Measurements from ENCODE around the gene MYO1G.
A peak's percentile ranks its signal among the peaks of the same experiment; 100 is the strongest.
"Not testable (repeated sequence)": the region's sequence is repeated elsewhere in the genome, so short reads cannot be mapped to it uniquely, and the experiment has no call there.

The MYO1G gene

GRCh38 chr7:44956157-44956766 lies 22.6 kb downstream of the MYO1G start:
- Mint-ChIP-seq H3K27me3 (no peaks in the 10 kb centered on the region), H3K36me3 (ENCODE audit: insufficient read depth) (peaks cover 18% of the 10 kb centered on the region), H3K4me1 (peaks cover 22% of the 10 kb centered on the region), H3K27ac (ENCODE audit: low read depth) (no peak overlapping the region), H3K9me3 (no peaks in the 10 kb centered on the region), H3K4me3 (no peak overlapping the region)
- ATAC-seq (replicated peaks; ENCODE audit: extremely low read depth, poor library complexity, severe bottlenecking) (no peak), DNase-seq (ENCODE audit: low spot score in 2 of 2) (no peak)

- no peak for ATAC-seq (replicated peaks; ENCODE audit: extremely low read depth, poor library complexity, severe bottlenecking)
- H3K36me3 Mint-ChIP-seq (ENCODE audit: insufficient read depth), result peaks cover 18% of the 10 kb centered on the region
Measured at GRCh38 chr7:44955733-44956132, 23.1 kb downstream of the MYO1G start.

GRCh38 chr7:44953156-44953555 lies 25.7 kb downstream of the MYO1G start:
- Mint-ChIP-seq H3K4me1 (no peaks in the 10 kb centered on the region), H3K4me3 (no peak overlapping the region), H3K9me3 (no peaks in the 10 kb centered on the region), H3K27ac (ENCODE audit: low read depth) (peak overlapping the region; percentile 1), H3K36me3 (ENCODE audit: insufficient read depth) (peaks cover 8% of the 10 kb centered on the region), H3K27me3 (peaks cover 10% of the 10 kb centered on the region)
- no peak for DNase-seq (ENCODE audit: low spot score in 2 of 2)
- no peak for ATAC-seq (replicated peaks; ENCODE audit: extremely low read depth, poor library complexity, severe bottlenecking)

More at GRCh38 chr7:44955733-44956132, 23.1 kb downstream of the MYO1G start:
- no peaks in the 10 kb centered on the region for H3K27me3 Mint-ChIP-seq
- no peak overlapping the region for H3K4me3 Mint-ChIP-seq
- DNase-seq (ENCODE audit: low spot score in 2 of 2), result no peak
- peaks cover 22% of the 10 kb centered on the region for H3K4me1 Mint-ChIP-seq
- no peak overlapping the region for H3K27ac Mint-ChIP-seq (ENCODE audit: low read depth)
- H3K9me3 Mint-ChIP-seq, result no peaks in the 10 kb centered on the region

GRCh38 chr7:44949303-44949702 lies 29.5 kb downstream of the MYO1G start:
- no peak for ATAC-seq (replicated peaks; ENCODE audit: extremely low read depth, poor library complexity, severe bottlenecking)
- no peaks in the 10 kb centered on the region for H3K9me3 Mint-ChIP-seq
- H3K36me3 Mint-ChIP-seq (ENCODE audit: insufficient read depth), result peaks cover 5% of the 10 kb centered on the region
- H3K4me3 Mint-ChIP-seq, result no peak overlapping the region
- no peak for DNase-seq (ENCODE audit: low spot score in 2 of 2)
- no peak overlapping the region for H3K27ac Mint-ChIP-seq (ENCODE audit: low read depth)
- H3K27me3 Mint-ChIP-seq, result peaks cover 18% of the 10 kb centered on the region
- H3K4me1 Mint-ChIP-seq, result no peaks in the 10 kb centered on the region

- H3K9me3 Mint-ChIP-seq, result no peaks in the 10 kb centered on the region
- ATAC-seq (replicated peaks; ENCODE audit: extremely low read depth, poor library complexity, severe bottlenecking) (no peak), DNase-seq (ENCODE audit: low spot score in 2 of 2) (no peak)
- no peaks in the 10 kb centered on the region for H3K36me3 Mint-ChIP-seq (ENCODE audit: insufficient read depth)
- H3K27ac Mint-ChIP-seq (ENCODE audit: low read depth), result no peak overlapping the region
- peaks cover 18% of the 10 kb centered on the region for H3K27me3 Mint-ChIP-seq
- no peaks in the 10 kb centered on the region for H3K4me1 Mint-ChIP-seq
- H3K4me3 Mint-ChIP-seq, result no peak overlapping the region
Measured at GRCh38 chr7:44945479-44945878, 33.3 kb downstream of the MYO1G start.

- Mint-ChIP-seq H3K4me3 (no peak overlapping the region), H3K9me3 (no peaks in the 10 kb centered on the region), H3K27ac (ENCODE audit: low read depth) (no peak overlapping the region), H3K27me3 (peaks cover 18% of the 10 kb centered on the region), H3K36me3 (ENCODE audit: insufficient read depth) (no peaks in the 10 kb centered on the region), H3K4me1 (no peaks in the 10 kb centered on the region)
- DNase-seq (ENCODE audit: low spot score in 2 of 2) (no peak), ATAC-seq (replicated peaks; ENCODE audit: extremely low read depth, poor library complexity, severe bottlenecking) (no peak)
Measured at GRCh38 chr7:44944821-44945220, 34.0 kb downstream of the MYO1G start.

GRCh38 chr7:44943631-44944030 lies 35.2 kb downstream of the MYO1G start:
- Mint-ChIP-seq H3K4me1 (no peaks in the 10 kb centered on the region), H3K4me3 (no peak overlapping the region), H3K9me3 (no peaks in the 10 kb centered on the region), H3K36me3 (ENCODE audit: insufficient read depth) (no peaks in the 10 kb centered on the region), H3K27me3 (peaks cover 17% of the 10 kb centered on the region), H3K27ac (ENCODE audit: low read depth) (no peak overlapping the region)
- DNase-seq (ENCODE audit: low spot score in 2 of 2) (no peak), ATAC-seq (replicated peaks; ENCODE audit: extremely low read depth, poor library complexity, severe bottlenecking) (no peak)

GRCh38 chr7:44937426-44937825 lies 41.4 kb downstream of the MYO1G start:
- no peak for ATAC-seq (replicated peaks; ENCODE audit: extremely low read depth, poor library complexity, severe bottlenecking)
- H3K27ac Mint-ChIP-seq (ENCODE audit: low read depth), result no peak overlapping the region
- no peaks in the 10 kb centered on the region for H3K36me3 Mint-ChIP-seq (ENCODE audit: insufficient read depth)
- no peaks in the 10 kb centered on the region for H3K9me3 Mint-ChIP-seq
- no peak overlapping the region for H3K4me3 Mint-ChIP-seq
- H3K4me1 Mint-ChIP-seq, result no peaks in the 10 kb centered on the region
- DNase-seq (ENCODE audit: low spot score in 2 of 2), result no peak
- H3K27me3 Mint-ChIP-seq, result peaks cover 26% of the 10 kb centered on the region

- Mint-ChIP-seq H3K9me3 (no peaks in the 10 kb centered on the region), H3K27ac (ENCODE audit: low read depth) (no peak overlapping the region), H3K36me3 (ENCODE audit: insufficient read depth) (no peaks in the 10 kb centered on the region), H3K27me3 (peaks cover 31% of the 10 kb centered on the region), H3K4me3 (no peak overlapping the region), H3K4me1 (no peaks in the 10 kb centered on the region)
- DNase-seq (ENCODE audit: low spot score in 2 of 2) (no peak), ATAC-seq (replicated peaks; ENCODE audit: extremely low read depth, poor library complexity, severe bottlenecking) (no peak)
Measured at GRCh38 chr7:44936322-44936721, 42.5 kb downstream of the MYO1G start.

GRCh38 chr7:44935583-44935982 lies 43.2 kb downstream of the MYO1G start:
- H3K9me3 Mint-ChIP-seq, result no peaks in the 10 kb centered on the region
- no peaks in the 10 kb centered on the region for H3K36me3 Mint-ChIP-seq (ENCODE audit: insufficient read depth)
- no peak for DNase-seq (ENCODE audit: low spot score in 2 of 2)
- H3K4me1 Mint-ChIP-seq, result no peaks in the 10 kb centered on the region
- no peak overlapping the region for H3K27ac Mint-ChIP-seq (ENCODE audit: low read depth)
- no peak for ATAC-seq (replicated peaks; ENCODE audit: extremely low read depth, poor library complexity, severe bottlenecking)
- H3K27me3 Mint-ChIP-seq, result peaks cover 35% of the 10 kb centered on the region
- H3K4me3 Mint-ChIP-seq, result no peak overlapping the region

GRCh38 chr7:44935016-44935415 lies 43.8 kb downstream of the MYO1G start:
- H3K36me3 Mint-ChIP-seq (ENCODE audit: insufficient read depth), result no peaks in the 10 kb centered on the region
- DNase-seq (ENCODE audit: low spot score in 2 of 2) (no peak), ATAC-seq (replicated peaks; ENCODE audit: extremely low read depth, poor library complexity, severe bottlenecking) (no peak)
- no peaks in the 10 kb centered on the region for H3K4me1 Mint-ChIP-seq
- H3K9me3 Mint-ChIP-seq, result no peaks in the 10 kb centered on the region
- H3K27ac Mint-ChIP-seq (ENCODE audit: low read depth), result no peak overlapping the region
- H3K4me3 Mint-ChIP-seq, result no peak overlapping the region
- H3K27me3 Mint-ChIP-seq, result peaks cover 37% of the 10 kb centered on the region

- H3K36me3 Mint-ChIP-seq (ENCODE audit: insufficient read depth); H3K4me1 Mint-ChIP-seq; H3K4me3 Mint-ChIP-seq; DNase-seq (ENCODE audit: low spot score in 2 of 2); H3K9me3 Mint-ChIP-seq; H3K27ac Mint-ChIP-seq (ENCODE audit: low read depth); ATAC-seq (replicated peaks; ENCODE audit: extremely low read depth, poor library complexity, severe bottlenecking): not testable (repeated sequence)
- H3K27me3 Mint-ChIP-seq, result peaks cover 42% of the 10 kb centered on the region
Measured at GRCh38 chr7:44934510-44934909, 44.3 kb downstream of the MYO1G start.

GRCh38 chr7:44930921-44931320 lies 47.9 kb downstream of the MYO1G start:
- Mint-ChIP-seq H3K9me3 (no peaks in the 10 kb centered on the region), H3K27me3 (peaks cover 51% of the 10 kb centered on the region), H3K4me3 (no peak overlapping the region), H3K4me1 (no peaks in the 10 kb centered on the region), H3K36me3 (ENCODE audit: insufficient read depth) (no peaks in the 10 kb centered on the region), H3K27ac (ENCODE audit: low read depth) (no peak overlapping the region)
- ATAC-seq (replicated peaks; ENCODE audit: extremely low read depth, poor library complexity, severe bottlenecking) (no peak), DNase-seq (ENCODE audit: low spot score in 2 of 2) (no peak)

GRCh38 chr7:44922351-44922694 lies 56.5 kb downstream of the MYO1G start:
- ATAC-seq (replicated peaks; ENCODE audit: extremely low read depth, poor library complexity, severe bottlenecking) (no peak), DNase-seq (ENCODE audit: low spot score in 2 of 2) (no peak)
- Mint-ChIP-seq H3K4me3 (no peak overlapping the region), H3K4me1 (peaks cover 5% of the 10 kb centered on the region), H3K27ac (ENCODE audit: low read depth) (no peak overlapping the region), H3K36me3 (ENCODE audit: insufficient read depth) (no peaks in the 10 kb centered on the region), H3K27me3 (no peaks in the 10 kb centered on the region), H3K9me3 (no peaks in the 10 kb centered on the region)
